Panc1 (cell line): Measurements from ENCODE around the gene SATB1. TPM values are rescaled to one million over a fixed set of nuclear protein-coding genes. Genes with fewer than 3 reads are reported as not detected.

Experiments used
- ATAC-seq: fragments of 200-7000 bp; cut with Tn5 transposase; 2 replicates; pipeline ENCODE4 v1.9.1; 2020; ENCODE audit warnings: mild to moderate bottlenecking, moderate library complexity
- BruUV-seq: library from RNA; stranded (reverse); fragments of 400-500 nt; replicated peaks from 2 replicates; lab custom pipeline; 2021; lab: Mats Ljungman, UMichigan
- CTCF ChIA-PET: fragments of 300-600 bp; sonication (Branson Sonifier 250); formaldehyde crosslinking; loops from one replicate; lab custom pipeline; 2022; ENCODE audit warnings: antibody characterized with exemption; lab: Charles Lee
- POLR2A ChIA-PET: fragments of 300-600 bp; sonication (Branson Sonifier 250); formaldehyde crosslinking; loops from one replicate; lab custom pipeline; 2022; ENCODE audit warnings: antibody characterized with exemption; lab: Charles Lee
- DNase-seq: peaks from one replicate; pipeline ENCODE4 v3.0.0-alpha.2; 2010; ENCODE audit warnings: low read depth, low spot score
- H3K27ac ChIP-seq: 2 replicates; pipeline ENCODE4 v1.5.1; 2011; ENCODE audit warnings: mild to moderate bottlenecking, low read length, inconsistent platforms
- H3K27me3 ChIP-seq: fragments of 200-500 bp; sonication (Bioruptor generic); 2 replicates; pipeline ENCODE4 v1.6.0; 2014; ENCODE audit warnings: low read length, inconsistent platforms; ENCODE audit not compliant: control insufficient read depth, insufficient read depth
- H3K36me3 ChIP-seq: fragments of 200-500 bp; sonication (Bioruptor generic); 2 replicates; pipeline ENCODE4 v1.5.1; 2014; ENCODE audit warnings: inconsistent platforms, mild to moderate bottlenecking, low read length, moderate library complexity; ENCODE audit not compliant: control insufficient read depth, insufficient read depth
- H3K4me1 ChIP-seq: 2 replicates; pipeline ENCODE4 v1.5.1; 2011; ENCODE audit warnings: inconsistent platforms, mild to moderate bottlenecking, low read length, moderate library complexity; ENCODE audit not compliant: control insufficient read depth, insufficient read depth
- H3K4me3 ChIP-seq, 2 experiments: 2 replicates each; pipeline ENCODE4 v1.5.1; 2011 to 2012; ENCODE audit warnings: low read depth in 2 of 2, low read length in 2 of 2, mild to moderate bottlenecking in 2 of 2, inconsistent platforms in 1 of 2, moderate library complexity in 1 of 2
- H3K9me3 ChIP-seq: fragments of 200-500 bp; sonication (Bioruptor generic); 2 replicates; pipeline ENCODE4 v1.5.1; 2014; ENCODE audit warnings: low read depth, mild to moderate bottlenecking, inconsistent platforms, low read length, moderate library complexity; ENCODE audit not compliant: control insufficient read depth, insufficient read depth
- CTCF ChIP-seq: fragments of 450-650 bp; IDR thresholded peaks from 2 replicates; pipeline ENCODE4 v1.5.1; 2017; ENCODE audit warnings: mild to moderate bottlenecking
- POLR2AphosphoS5 ChIP-seq: IDR thresholded peaks from 2 replicates; pipeline ENCODE4 v1.6.1; 2012; ENCODE audit warnings: mild to moderate bottlenecking, low read depth, low read length, moderate library complexity
- REST ChIP-seq, 2 experiments: IDR thresholded peaks; 2 replicates each; pipeline ENCODE4 v1.6.1; 2011 to 2012; ENCODE audit warnings: low read depth in 2 of 2, control low read depth in 1 of 2, low read length in 1 of 2, mild to moderate bottlenecking in 1 of 2, moderate library complexity in 1 of 2; ENCODE audit not compliant: insufficient read depth in 1 of 2
- SIN3A ChIP-seq: IDR thresholded peaks from 2 replicates; pipeline ENCODE4 v1.6.1; 2012; ENCODE audit warnings: low read depth, mild to moderate bottlenecking, low read length, moderate library complexity, borderline replicate concordance; ENCODE audit not compliant: insufficient read depth
- TCF7L2 ChIP-seq: IDR thresholded peaks from 2 replicates; pipeline ENCODE4 v1.6.1; 2011; ENCODE audit warnings: mild to moderate bottlenecking, low read depth, low read length, inconsistent platforms
- in situ Hi-C: cut with HindIII; loops from 2 replicates; pipeline ENCODE4 v1.10.0; 2016; ENCODE audit warnings: low sequenced_read_pairs, low pct_unique_long_range_greater_than_20kb
- intact Hi-C: fragments of 100-400 bp; cut with micrococcal nuclease; formaldehyde crosslinking; loops from one replicate; pipeline ENCODE4 v1.10.0; 2022; ENCODE audit not compliant: unreplicated experiment
- total RNA-seq: library from RNA; stranded (reverse); gene quantifications from one replicate; pipeline ENCODE4 v1.2.1, GENCODE V29; 2021; ENCODE audit not compliant: unreplicated experiment

The SATB1 gene
- total RNA-seq, 1 experiment from 2014 or later: 0.31 TPM

GRCh38 chr3:18300916-18301315 lies 124.2 kb downstream of the SATB1 start:
- TF ChIP-seq TCF7L2 (no peak), SIN3A (no peak), CTCF (no peak), POLR2AphosphoS5 (no peak)
- intact Hi-C loops (no loop called here), in situ Hi-C loops (no loop called here)
- DNase-seq (no peak), ATAC-seq (no peak)
- Histone ChIP-seq H3K27ac (no peak overlapping the region), H3K9me3 (no peaks in the 10 kb centered on the region), H3K4me3 (no peak overlapping the region), H3K27me3 (no peaks in the 10 kb centered on the region), H3K36me3 (no peaks in the 10 kb centered on the region), H3K4me1 (no peaks in the 10 kb centered on the region)
- ChIA-PET POLR2A (no interaction called here), CTCF (no interaction called here)
- no TSS peak for BruUV-seq

- Histone ChIP-seq H3K27ac (no peak overlapping the region), H3K36me3 (no peaks in the 10 kb centered on the region), H3K4me3 (no peak overlapping the region), H3K27me3 (no peaks in the 10 kb centered on the region), H3K4me1 (no peaks in the 10 kb centered on the region), H3K9me3 (no peaks in the 10 kb centered on the region)
- CTCF ChIA-PET: no interaction called here
- intact Hi-C loops: no loop called here
- POLR2A ChIA-PET: no interaction called here
- no peak for ATAC-seq
- in situ Hi-C loops: no loop called here
- TF ChIP-seq SIN3A: no peak
- TF ChIP-seq CTCF: no peak
- no peak for TF ChIP-seq REST (IDR thresholded peaks at IDR 0.05; ENCODE audit: insufficient read depth in 1 of 2, low read depth in 2 of 2, low read length in 1 of 2)
- TF ChIP-seq TCF7L2: no peak
- no TSS peak for BruUV-seq
- DNase-seq: no peak
Observed at GRCh38 chr3:18297126-18297525, 128.0 kb downstream of the SATB1 start.
